CD4-positive, alpha-beta T cell treated with Interleukin-4 for 1 hour (primary cell): ENCODE measurements around the gene RHOBTB3.
A peak's percentile ranks its signal among the peaks of the same experiment; 100 is the strongest.

Experiments
- DNase-seq, 2 donors: peaks; one replicate each; pipeline ENCODE4 v3.0.0-alpha.2; 2020 to 2022

RHOBTB3 gene

GRCh38 chr5:95770830-95771708 is 39.9 kb downstream of the RHOBTB3 start:
- no peak for DNase-seq

GRCh38 chr5:95771892-95772291 is 40.8 kb downstream of the RHOBTB3 start:
- no peak for DNase-seq

GRCh38 chr5:95773335-95774059 is 42.4 kb downstream of the RHOBTB3 start:
- no peak for DNase-seq

GRCh38 chr5:95777441-95777840 is 46.3 kb downstream of the RHOBTB3 start:
- no peak for DNase-seq

DNA sequence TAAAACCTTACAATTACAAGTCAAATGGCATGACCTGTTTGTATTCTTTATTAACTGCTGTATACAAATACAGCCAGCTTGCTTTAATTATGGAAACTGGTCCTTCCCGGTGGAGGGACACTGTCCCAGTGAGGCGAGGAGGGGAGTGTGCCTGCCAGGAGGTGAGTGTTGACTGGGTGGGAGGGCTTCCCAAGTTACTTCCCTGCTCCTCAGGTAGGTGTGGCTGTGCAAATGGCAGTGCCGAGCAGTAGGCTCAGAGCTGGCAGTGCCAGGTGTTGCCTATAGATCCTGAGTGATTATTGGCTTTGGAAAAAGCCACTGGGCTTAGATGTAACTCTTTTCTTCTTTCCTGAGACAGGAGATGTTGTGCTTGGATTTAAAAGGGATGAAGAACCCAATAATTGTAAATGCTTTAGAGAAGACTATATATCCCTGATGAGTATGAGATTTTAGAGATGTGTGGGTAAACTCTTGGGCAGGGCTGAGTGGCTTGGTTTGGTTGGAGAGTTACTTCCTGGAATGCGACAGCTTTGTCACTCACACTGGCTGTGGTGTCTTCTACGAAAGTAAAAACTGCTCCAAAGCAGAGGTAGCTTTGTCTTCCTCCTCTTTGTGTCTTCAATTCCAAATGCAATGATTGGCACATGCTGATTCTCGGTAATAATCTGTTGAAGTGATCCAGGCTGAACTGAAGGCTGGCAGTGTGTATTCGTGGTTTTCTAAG is 47.7 kb downstream of the RHOBTB3 start:
- DNase-seq: no peak

DNA sequence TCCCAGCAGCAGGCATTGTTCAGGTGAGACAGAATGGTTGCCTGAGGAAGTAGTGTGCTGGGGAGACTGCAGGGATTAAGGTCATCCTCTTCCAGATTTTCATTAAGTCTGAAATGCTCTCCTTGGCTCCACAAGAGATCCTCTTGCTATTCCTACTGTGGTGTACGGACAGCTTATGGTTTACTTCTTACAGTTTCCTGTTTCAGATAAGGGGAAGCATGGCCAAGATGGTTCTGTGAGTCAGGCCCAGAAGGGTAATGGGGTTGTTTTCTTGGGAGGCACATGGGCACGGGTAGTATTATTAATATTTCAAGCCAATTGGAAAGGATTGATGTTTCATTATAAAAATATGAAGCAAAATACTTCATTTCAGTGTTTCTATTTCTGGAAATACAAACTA is 48.5 kb downstream of the RHOBTB3 start:
- DNase-seq: no peak

- DNase-seq: no peak
These were observed 49.5 kb downstream of the RHOBTB3 start for GRCh38 chr5:95780597-95780996.

DNA sequence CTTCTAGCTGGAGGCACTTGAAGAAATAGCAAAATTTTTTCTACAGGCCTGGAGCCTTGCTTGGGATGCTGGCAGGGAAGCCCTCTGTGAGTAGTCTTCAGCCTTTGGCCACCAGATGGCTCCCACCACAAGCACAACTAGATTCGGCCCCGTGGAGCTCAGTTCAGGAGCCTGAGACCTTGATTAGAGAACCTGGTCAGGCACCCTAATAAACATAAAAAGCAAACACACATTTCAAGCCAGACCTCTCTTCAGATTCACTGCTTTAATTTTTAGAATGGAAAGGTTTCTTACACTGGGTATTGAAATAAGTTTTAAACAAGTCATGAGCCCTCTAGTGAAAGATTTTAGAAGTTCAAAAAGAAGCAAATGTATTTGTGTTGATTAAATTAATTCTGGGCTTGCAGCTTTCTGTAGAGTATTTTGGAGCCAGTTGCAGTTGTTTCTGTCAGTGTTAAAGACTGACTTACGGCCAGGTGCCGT is 50.0 kb downstream of the RHOBTB3 start:
- peak; percentile 80 to 81 for DNase-seq

- no peak for DNase-seq
These were observed 51.0 kb downstream of the RHOBTB3 start for GRCh38 chr5:95782181-95782580.

GRCh38 chr5:95783661-95784060 is 52.5 kb downstream of the RHOBTB3 start:
- DNase-seq: no peak

GRCh38 chr5:95784514-95785302 is 53.6 kb downstream of the RHOBTB3 start:
- no peak for DNase-seq

DNA sequence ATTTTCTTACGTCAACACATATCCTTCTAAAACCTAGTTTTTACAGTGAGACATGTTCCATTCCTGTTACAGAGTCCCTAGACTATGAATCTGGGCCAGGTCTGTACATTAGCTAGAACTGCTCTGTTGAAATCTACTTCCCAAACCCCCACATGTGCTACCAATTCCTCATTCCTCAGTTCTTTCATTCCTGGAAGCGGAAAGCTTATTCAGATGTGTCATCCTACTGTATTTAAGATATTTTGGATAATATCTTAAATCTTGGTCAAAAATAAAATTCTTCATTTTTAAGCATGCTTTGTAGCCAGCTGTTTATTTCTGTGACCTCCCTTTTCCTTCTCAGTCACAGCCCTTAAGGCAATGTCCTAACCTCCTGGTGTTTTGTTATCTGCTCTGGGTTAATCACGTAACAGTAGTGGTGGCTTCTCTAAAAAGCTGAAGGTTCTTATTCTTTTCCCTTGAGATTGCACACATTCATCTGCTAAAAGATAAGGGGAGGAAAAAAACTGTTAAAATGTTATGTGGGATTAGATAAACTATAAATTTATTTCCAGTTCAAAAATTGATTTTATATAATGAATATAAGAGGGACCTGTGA is 55.8 kb downstream of the RHOBTB3 start:
- DNase-seq: no peak

- no peak for DNase-seq
These were observed 57.4 kb downstream of the RHOBTB3 start for GRCh38 chr5:95788493-95788892.

GRCh38 chr5:95791751-95792150 is 60.6 kb downstream of the RHOBTB3 start:
- DNase-seq: no peak

- DNase-seq: no peak
These were observed 63.0 kb downstream of the RHOBTB3 start for GRCh38 chr5:95794070-95794516.

DNA sequence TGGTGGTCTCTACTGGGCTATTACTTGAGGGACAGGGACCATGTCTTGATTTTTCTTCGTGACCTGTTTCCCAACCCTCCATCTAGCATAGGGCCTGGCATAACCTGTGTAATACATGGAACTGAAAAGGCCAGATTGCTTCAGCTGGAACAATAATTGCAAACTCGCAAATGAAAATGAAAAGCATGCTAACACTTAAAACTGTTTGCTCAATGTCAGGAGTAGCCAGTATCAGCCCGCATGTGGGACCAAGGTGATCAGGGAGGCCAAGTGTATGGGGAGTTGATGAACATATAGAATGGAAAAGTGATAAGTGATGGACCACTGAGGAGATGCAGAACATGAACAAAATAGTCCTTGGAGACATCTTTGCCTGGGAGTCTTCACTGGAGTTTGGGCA is 66.2 kb downstream of the RHOBTB3 start:
- no peak for DNase-seq

DNA sequence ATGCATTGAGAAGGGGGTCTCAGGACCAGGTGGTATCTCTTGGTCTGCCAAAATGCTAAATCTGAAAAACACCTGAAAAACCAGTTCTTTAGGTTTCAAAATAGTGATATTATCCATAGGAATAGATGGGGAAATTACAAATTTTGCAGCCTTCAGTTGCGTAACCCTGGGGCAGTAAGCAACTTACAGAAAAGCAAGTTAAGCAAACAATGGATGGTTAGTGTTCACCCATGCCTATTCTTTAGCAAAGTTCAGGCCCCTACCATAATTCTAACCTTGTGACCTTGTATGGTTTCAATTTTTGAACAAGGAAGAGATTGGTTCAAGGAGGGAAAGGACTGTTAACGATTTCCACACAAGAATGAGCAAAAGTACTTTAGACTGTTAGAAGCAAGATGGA is 66.9 kb downstream of the RHOBTB3 start:
- no peak for DNase-seq

- DNase-seq: no peak
These were observed 67.4 kb downstream of the RHOBTB3 start for GRCh38 chr5:95798545-95798944.

GRCh38 chr5:95799191-95799835 is 68.2 kb downstream of the RHOBTB3 start:
- DNase-seq: no peak

GRCh38 chr5:95800553-95800952 is 69.4 kb downstream of the RHOBTB3 start:
- no peak for DNase-seq

GRCh38 chr5:95801532-95801931 is 70.4 kb downstream of the RHOBTB3 start:
- no peak for DNase-seq
